Measurements from ENCODE around the gene SPATC1L.

GRCh38 chr21:46207006-46207919 is 23.0 kb upstream of the SPATC1L start:
- TF ChIP-seq ZNF565 (CRISPR knock-in tag; conservative IDR thresholded peaks at IDR 0.05; ENCODE audit: low read depth): no peak
- TF ChIP-seq BACH2 (CRISPR knock-in tag; IDR thresholded peaks at IDR 0.05; ENCODE audit: borderline replicate concordance): no peak
- no peak for TF ChIP-seq ZFP30 (CRISPR knock-in tag; IDR thresholded peaks at IDR 0.05)
- TF ChIP-seq ZC3H10 (CRISPR knock-in tag; IDR thresholded peaks at IDR 0.05): no peak
- no peak for TF ChIP-seq ZFP3 (CRISPR knock-in tag; IDR thresholded peaks at IDR 0.05)
- no peak for TF ChIP-seq RARB (CRISPR knock-in tag; IDR thresholded peaks at IDR 0.05)
- no peak for TF ChIP-seq ZNF8 (CRISPR knock-in tag; IDR thresholded peaks at IDR 0.05)
- TF ChIP-seq PATZ1 (CRISPR knock-in tag; IDR thresholded peaks at IDR 0.05; ENCODE audit: borderline replicate concordance): no peak
